Natural killer cell (primary cell): ENCODE results near the gene COL16A1. TPM values are rescaled to one million over a fixed set of nuclear protein-coding genes. Genes with fewer than 3 reads are reported as not detected.

ENCODE experiments used
- ATAC-seq, 3 donors: fragments of 150-1000 bp in 2 of 3; fragments of 200-7000 bp in 1 of 3; cut with Tn5 transposase; 1 replicate in 1 of 3; 2 replicates in 2 of 3; pipeline ENCODE4 v1.10.0; 2021; ENCODE audit warnings: mild to moderate bottlenecking in 2 of 3, moderate library complexity in 2 of 3
- DNase-seq, 2 donors: peaks; one replicate each; pipeline versions ENCODE4 v3.0.0 to v3.0.0-alpha.2; 2013 to 2021; ENCODE audit warnings: mixed read lengths in 1 of 2
- H3K27ac ChIP-seq: one replicate; pipeline ENCODE4 v1.5.1; 2013; ENCODE audit warnings: mild to moderate bottlenecking, low read length
- H3K27me3 ChIP-seq: one replicate; pipeline ENCODE4 v1.6.1; 2013; ENCODE audit warnings: low read length; ENCODE audit not compliant: control insufficient read depth, insufficient read depth
- H3K36me3 ChIP-seq: one replicate; pipeline ENCODE4 v1.6.1; 2013; ENCODE audit warnings: low read length; ENCODE audit not compliant: control insufficient read depth, insufficient read depth
- H3K4me1 ChIP-seq: one replicate; pipeline ENCODE4 v1.6.1; 2013; ENCODE audit warnings: low read length; ENCODE audit not compliant: control insufficient read depth, insufficient read depth
- H3K4me3 ChIP-seq: one replicate; pipeline ENCODE4 v1.5.1; 2013; ENCODE audit warnings: low read length
- H3K9me3 ChIP-seq: one replicate; pipeline ENCODE4 v1.6.1; 2013; ENCODE audit warnings: low read length; ENCODE audit not compliant: control insufficient read depth, insufficient read depth
- H3K27ac Mint-ChIP-seq, 2 donors: one replicate each; pipeline ENCODE4 v1.8.0; 2022; ENCODE audit warnings: mild to moderate bottlenecking in 2 of 2, mixed read lengths in 2 of 2, moderate library complexity in 1 of 2
- H3K27me3 Mint-ChIP-seq, 2 donors: one replicate each; pipeline ENCODE4 v1.8.0; 2022; ENCODE audit warnings: low read depth in 2 of 2, mixed read lengths in 2 of 2
- H3K36me3 Mint-ChIP-seq: one replicate; pipeline ENCODE4 v1.8.0; 2022; ENCODE audit warnings: mixed read lengths
- H3K4me1 Mint-ChIP-seq, 2 donors: one replicate each; pipeline ENCODE4 v1.8.0; 2022; ENCODE audit warnings: mixed read lengths in 2 of 2
- H3K4me3 Mint-ChIP-seq: one replicate; pipeline ENCODE4 v1.8.0; 2022; ENCODE audit warnings: mild to moderate bottlenecking, moderate library complexity, mixed read lengths
- H3K9me3 Mint-ChIP-seq, 2 donors: one replicate each; pipeline ENCODE4 v1.8.0; 2022; ENCODE audit warnings: mixed read lengths in 2 of 2
- CTCF ChIP-seq: fragments of 200-600 bp; IDR thresholded peaks from one replicate; pipeline ENCODE4 v1.8.0; 2022; ENCODE audit warnings: antibody characterized with exemption
- WGBS: methylation state at CpG from one replicate; pipeline ENCODE4 v1.1.7; 2013; ENCODE audit warnings: missing lambda C conversion rate; ENCODE audit not compliant: insufficient coverage; 5-methylcytosine and 5-hydroxymethylcytosine counted together
- intact Hi-C: fragments of 100-400 bp; cut with micrococcal nuclease; formaldehyde crosslinking; loops from one replicate; pipeline ENCODE4 v1.14.2; 2022
- total RNA-seq, 4 donors: library from RNA; stranded (reverse); fragments of 120-200 nt in 1 of 4; gene quantifications; one replicate each; pipeline versions ENCODE4 v1.2.3 to v1.2.4, GENCODE V29; 2013 to 2022

COL16A1 gene
- total RNA-seq, 3 donors from 2014 or later (not counting 1 experiment from before 2014, with no cell fraction given): 0.14 TPM; not detected in 2

GRCh38 chr1:31624309-31624708 lies 79.5 kb downstream of the COL16A1 start:
- Histone ChIP-seq H3K27ac (no peak overlapping the region), H3K4me3 (no peak overlapping the region), H3K36me3 (peaks cover 18% of the 10 kb centered on the region), H3K9me3 (no peaks in the 10 kb centered on the region), H3K4me1 (no peaks in the 10 kb centered on the region), H3K27me3 (no peaks in the 10 kb centered on the region)
- Mint-ChIP-seq H3K27me3 (peaks cover 0 to 3% of the 10 kb centered on the region in 2 donors), H3K4me1 (peaks cover 7 to 8% of the 10 kb centered on the region in 2 donors), H3K27ac (no peak overlapping the region), H3K4me3 (no peak overlapping the region), H3K9me3 (no peaks in the 10 kb centered on the region), H3K36me3 (no peaks in the 10 kb centered on the region)
- intact Hi-C loops: no loop called here
- WGBS: 53% methylated on average over 5 of the region's 5 CpGs
- TF ChIP-seq CTCF: no peak
- DNase-seq: no peak
- no peak for ATAC-seq

GRCh38 chr1:31623365-31623764 lies 80.5 kb downstream of the COL16A1 start:
- H3K4me3 Mint-ChIP-seq: no peak overlapping the region
- Histone ChIP-seq H3K27me3 (peaks cover 8% of the 10 kb centered on the region), H3K27ac (no peak overlapping the region), H3K4me3 (no peak overlapping the region), H3K9me3 (no peaks in the 10 kb centered on the region), H3K36me3 (peaks cover 12% of the 10 kb centered on the region), H3K4me1 (peaks cover under 1% of the 10 kb centered on the region)
- ATAC-seq (no peak), DNase-seq (no peak)
- H3K27ac Mint-ChIP-seq: no peak overlapping the region
- intact Hi-C loops: no loop called here
- peaks cover 0 to 12% of the 10 kb centered on the region in 2 donors for H3K27me3 Mint-ChIP-seq
- TF ChIP-seq CTCF: no peak
- peaks cover 7 to 8% of the 10 kb centered on the region in 2 donors for H3K4me1 Mint-ChIP-seq
- WGBS: 99% methylated on average over 11 of the region's 12 CpGs
- no peaks in the 10 kb centered on the region for H3K9me3 Mint-ChIP-seq
- no peaks in the 10 kb centered on the region for H3K36me3 Mint-ChIP-seq

DNA sequence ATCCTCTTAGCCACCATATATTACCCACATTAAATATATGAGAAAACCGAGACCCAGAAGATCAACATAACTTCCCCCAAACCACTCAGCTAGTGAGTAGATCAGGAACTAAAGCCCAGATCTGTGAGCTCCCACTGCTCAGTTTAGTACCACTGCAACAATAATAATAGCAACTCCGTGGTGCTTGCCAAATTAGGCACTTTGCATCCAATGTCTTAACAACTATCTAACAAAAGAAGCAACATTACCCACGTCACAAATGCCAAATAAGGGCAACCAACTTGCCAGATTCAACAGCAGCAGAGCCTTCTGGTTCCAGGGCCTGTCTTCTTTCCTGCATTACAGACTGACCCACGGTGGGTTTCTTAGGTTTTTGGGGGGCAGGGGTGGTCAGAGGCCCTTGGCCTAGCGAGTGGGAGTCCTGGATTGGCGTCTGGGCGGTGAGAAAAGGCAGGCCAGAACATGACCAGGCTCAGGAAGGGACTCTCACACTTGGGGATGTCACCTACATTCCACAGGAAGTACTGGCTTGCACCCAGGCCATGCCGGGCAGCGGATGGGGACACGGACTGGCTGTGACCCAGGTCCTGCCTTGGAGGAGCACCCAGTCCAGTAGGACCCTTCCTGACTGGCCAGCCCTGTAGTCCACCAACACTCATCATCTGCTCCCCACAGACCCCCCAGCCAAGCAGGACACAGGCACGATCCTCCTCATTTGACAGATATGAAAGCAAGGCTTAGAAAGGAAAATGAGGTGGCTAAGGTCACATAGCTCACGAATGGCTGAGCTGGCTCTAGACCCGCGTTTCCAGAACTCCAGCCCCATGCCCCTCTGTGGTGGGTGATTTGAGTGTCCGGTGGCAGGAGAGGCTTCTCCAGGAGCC lies 81.7 kb downstream of the COL16A1 start:
- no peak overlapping the region for H3K27ac Mint-ChIP-seq
- no peak overlapping the region for H3K27ac ChIP-seq
- WGBS: 76% methylated on average over 15 of the region's 15 CpGs
- H3K36me3 Mint-ChIP-seq: no peaks in the 10 kb centered on the region
- DNase-seq (peak in 1 of 2 donors; percentile 1), ATAC-seq (no peak)
- H3K36me3 ChIP-seq: peaks cover 4% of the 10 kb centered on the region
- H3K9me3 Mint-ChIP-seq: no peaks in the 10 kb centered on the region
- peaks cover 11% of the 10 kb centered on the region in 2 donors for H3K4me1 Mint-ChIP-seq
- H3K27me3 ChIP-seq: peaks cover 15% of the 10 kb centered on the region
- H3K4me3 ChIP-seq: no peak overlapping the region
- no peak overlapping the region for H3K4me3 Mint-ChIP-seq
- H3K4me1 ChIP-seq: peaks cover 9% of the 10 kb centered on the region
- peaks cover 4 to 16% of the 10 kb centered on the region in 2 donors for H3K27me3 Mint-ChIP-seq
- intact Hi-C loops: no loop called here
- no peaks in the 10 kb centered on the region for H3K9me3 ChIP-seq
- TF ChIP-seq CTCF: no peak
